ENCODE results near the gene TPM1.
"Not testable (repeated sequence)": the region's sequence is repeated elsewhere in the genome, so short reads cannot be mapped to it uniquely, and the experiment has no call there.

Gene TPM1

DNA sequence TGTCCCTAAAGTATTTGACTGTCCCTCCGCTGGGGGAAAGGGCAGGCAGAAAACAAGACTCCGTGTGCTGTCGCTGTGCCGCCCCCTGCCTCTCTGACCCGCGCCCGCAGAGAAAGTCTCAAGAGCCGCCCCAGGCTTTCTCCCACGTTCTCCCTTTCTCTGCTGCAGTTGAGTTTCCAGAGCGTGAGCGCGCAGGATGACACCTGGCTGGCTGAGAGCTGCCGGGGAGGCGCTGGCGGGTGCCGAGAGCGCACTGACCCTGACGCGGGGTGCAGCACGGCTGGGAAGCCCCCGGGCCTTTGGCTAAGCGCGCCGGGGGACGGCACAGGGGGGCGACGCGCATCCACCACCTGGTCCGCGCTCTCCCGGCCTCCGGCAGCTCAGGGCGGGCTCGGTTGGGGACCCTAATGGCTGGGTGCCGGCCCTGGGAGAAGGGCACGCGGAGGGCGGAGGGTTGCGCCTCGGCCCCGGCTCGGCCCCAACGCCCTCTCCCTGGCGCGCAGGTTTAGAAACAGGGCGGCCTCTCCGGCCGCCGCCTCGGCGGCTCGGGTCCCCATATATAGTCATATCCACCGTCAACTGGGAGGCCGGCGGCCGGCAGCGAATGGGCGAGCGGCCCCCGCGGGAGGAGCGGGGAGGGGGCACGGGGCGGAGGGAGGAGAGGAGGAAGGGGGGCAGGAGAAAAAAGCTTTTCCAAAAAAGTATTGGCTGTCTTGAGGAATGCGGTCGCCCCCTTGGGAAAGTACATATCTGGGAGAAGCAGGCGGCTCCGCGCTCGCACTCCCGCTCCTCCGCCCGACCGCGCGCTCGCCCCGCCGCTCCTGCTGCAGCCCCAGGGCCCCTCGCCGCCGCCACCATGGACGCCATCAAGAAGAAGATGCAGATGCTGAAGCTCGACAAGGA, at the start of gene TPM1:
TSS of gene TPM1 (plus strand) at position 774 of the 903 bp plus-strand sequence. CDS start at position 857, 83 bp downstream.
- DNase-seq = peak; percentile 47

DNA sequence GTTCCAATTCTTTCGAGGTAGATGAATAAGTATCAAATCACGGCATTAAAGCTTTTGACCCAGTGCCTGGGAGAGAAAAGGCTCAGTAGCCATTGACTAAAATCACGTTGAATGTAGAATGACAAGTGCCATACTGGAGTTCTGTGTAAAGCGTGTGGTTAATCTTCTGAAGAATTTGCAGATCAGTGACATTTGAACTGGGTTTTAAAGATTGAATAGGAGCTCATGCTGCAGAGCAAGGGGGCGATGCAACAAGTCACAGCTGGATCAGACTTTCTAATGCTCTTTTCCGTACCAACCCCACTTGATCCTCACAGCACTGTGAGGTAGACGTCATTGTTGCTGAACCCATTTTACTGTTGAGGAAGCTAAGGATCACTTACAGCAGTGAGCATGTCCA, 49.5 kb upstream of the TPM1 start:
- no peak for DNase-seq

DNA sequence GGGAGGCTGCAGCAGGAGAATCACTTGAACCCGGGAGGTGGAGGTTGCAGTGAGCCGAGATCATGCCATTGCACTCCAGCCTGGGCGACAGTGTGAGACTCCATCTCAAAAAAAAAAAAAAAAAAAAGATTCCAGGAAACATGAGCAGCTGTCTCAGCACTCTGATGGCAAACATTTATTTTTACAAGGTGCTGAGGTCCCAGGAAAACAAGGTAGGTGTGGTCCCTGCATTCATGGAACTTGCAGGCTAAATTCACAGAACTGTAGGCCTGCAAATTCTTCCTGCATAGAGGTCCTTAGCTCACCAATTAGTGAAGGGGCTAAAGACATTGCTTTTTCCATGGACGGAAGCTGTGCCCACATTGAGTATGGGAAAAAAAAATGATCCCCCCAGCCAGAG, 48.9 kb upstream of the TPM1 start:
- DNase-seq = not testable (repeated sequence)

- DNase-seq = no peak
Observed at GRCh38 chr15:62994439-62994838, 48.1 kb upstream of the TPM1 start.

GRCh38 chr15:62994975-62995681, 47.4 kb upstream of the TPM1 start:
- DNase-seq = no peak

DNA sequence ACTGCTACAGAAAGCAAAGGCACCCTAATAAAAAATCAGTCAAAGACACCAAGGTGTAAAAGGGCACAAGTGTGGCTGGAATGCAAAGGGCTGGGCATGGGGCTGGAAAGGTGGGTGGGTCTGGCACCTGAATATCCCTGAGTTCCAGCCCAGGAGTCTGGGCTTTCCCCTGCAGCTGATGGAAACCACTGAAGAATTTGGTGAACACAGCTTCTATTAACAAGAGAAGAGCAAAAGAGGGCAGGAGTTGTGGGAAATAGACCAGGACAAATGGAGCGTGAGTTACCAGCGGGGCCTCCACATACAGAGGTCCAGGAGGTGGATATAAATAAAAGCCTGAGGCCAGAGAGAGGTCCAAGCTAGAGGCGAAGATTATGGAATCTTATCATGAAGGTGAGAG, 45.1 kb upstream of the TPM1 start:
- no peak for DNase-seq

DNA sequence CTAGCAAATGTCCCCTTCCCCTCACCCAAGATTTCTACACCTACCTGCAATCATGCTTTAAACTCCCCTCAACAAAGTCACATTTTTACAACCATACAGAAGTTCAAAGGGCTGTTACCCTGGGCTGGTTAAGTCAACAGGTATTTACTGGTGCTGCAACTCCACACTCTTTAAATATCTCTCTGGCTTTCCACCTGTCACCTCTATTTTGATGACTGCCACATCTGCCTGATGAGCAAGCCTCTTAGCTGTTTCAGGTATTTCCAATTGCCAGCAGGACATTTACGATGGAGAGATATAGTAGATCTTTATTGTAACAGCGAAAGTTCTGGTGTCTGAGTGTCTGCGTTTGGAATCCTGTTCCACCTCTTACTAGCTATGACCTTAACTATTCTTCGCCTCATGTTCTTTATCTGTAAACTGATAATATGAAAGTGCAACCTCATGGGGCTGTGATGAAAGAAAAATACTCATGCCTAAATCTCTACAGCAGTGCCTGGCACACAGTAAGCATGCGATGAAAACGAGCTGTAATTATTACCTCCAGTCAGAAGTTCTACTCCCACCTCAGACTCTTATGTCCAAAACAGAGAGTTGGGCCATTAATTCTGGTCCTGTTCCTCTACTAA, 44.2 kb upstream of the TPM1 start:
- no peak for DNase-seq

- DNase-seq = no peak
Observed at GRCh38 chr15:62999178-62999577, 43.4 kb upstream of the TPM1 start.

DNA sequence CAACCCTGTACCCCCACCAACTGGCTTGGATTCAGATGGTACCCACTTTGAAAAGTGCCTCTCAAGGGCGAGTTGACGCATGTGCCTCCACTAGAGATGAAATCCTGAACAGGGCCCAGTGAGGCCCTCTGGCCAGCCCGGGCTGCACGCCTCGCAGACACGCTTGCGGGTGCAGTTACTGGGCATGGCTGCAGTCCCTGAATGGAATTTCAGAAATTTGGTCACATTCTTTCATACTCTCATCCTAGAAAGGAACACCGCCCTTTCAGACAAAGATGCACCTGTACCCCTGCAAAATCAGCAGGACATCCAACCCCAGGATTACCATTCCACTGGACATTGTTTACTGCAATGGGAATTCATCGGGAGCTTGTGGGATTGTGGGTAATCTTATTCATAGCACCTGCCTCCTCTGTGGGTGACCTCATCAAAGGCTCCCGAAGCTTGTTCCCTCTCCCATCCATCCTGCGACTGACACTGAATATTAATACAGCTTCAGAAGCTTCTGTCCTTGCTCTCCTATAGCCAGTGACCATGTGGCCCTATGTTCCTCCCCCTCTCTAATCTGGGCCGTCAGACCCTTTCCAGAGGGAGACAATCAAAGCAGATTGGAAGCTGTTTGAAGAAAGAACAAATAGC, 42.5 kb upstream of the TPM1 start:
- DNase-seq = no peak

DNA sequence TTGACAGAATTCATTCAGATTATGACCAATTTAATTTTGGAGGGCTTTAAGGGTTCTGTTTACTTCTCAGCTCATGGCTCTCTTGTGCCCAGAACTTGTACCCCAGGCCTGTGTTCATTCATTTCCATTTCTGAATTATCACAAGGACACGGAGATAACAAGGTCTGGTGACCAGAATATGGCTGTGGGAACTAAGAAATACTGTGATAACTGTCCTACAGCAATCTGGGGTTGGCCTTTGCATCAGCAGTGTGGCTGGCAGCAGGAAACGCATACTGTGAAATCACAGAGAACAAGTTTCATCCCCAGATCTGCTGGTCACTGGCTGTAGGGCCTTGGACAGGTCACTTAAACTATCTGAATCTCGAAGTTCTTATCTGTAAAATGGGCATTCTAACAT, 41.8 kb upstream of the TPM1 start:
- DNase-seq = no peak

- no peak for DNase-seq
Observed at GRCh38 chr15:63004211-63004610, 38.3 kb upstream of the TPM1 start.

DNA sequence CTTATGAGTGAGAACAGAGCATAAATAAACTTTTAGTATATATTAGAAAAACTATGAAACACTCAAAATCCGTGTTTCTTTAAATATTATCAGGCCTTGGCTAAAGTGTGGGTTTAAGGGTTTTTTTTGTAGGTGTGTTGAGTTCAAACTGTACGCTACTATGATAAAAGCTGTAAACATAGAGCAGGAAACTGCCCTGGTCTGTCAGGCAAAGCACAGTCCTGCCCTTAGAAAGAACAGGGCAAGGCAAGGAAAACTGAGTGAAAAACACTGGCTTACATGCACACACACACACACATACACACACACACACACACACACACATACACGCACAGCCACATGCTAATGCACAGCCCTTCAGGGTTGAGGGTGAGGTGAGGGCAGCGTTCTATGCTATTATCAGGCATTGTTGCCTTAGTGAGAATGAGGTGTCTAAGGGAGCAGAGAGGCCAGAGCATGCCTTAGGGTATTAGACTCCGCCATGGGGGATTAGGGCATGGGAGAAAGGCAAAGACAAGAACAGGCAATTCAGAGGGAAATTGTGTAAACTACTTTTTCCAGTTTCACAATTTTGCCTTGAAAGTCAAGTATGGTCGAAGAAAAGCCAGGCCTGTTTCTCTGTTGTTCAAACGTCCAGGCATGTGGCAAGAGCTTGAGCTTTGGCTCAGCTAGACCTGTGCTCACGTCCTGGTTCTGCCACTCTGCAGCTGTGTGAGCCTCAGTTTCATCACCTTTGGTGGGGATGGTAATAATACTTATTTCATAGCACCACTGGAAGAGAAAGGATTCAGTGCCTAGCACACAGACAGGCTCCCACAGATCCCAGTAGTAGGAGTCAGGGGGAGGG, 36.3 kb upstream of the TPM1 start:
- no peak for DNase-seq

- DNase-seq = no peak
Observed at GRCh38 chr15:63008333-63009049, 34.1 kb upstream of the TPM1 start.

GRCh38 chr15:63010386-63010785, 32.2 kb upstream of the TPM1 start:
- DNase-seq = no peak

DNA sequence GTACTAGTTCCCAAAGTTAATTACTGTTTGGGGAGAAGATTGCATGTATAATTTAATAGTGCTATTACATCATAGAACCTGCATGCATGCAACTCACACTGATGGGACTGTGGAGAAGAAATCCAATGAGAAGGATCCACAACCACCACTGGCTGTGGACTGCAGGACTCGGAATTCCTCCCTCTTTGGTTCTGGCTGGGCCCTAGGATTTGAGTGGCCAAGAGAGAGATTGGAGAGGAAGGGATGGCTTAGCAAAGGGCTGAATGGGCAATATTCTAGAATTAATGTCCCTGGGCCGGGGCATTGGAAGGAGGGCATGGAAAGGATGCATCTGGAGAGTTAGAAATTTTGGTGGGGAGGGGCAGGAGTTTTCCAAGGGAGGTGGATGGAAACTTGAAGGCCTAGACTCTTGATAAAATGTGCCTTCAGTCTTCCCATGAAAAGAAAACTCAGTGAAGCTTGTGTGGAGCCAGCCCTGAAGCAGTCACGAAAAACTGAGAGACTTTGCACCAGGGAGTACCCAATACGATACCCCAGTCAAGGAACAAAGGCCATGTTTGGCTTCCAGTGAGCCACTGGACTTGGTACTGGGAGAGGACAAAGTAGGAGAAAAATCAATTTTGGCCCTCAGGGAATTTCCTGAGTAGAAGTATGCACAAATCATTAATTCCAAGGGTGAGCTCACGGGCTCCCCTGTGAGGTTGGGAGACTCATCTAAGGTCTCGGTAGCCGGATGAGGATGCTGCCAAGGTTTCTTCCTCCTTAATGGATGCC, 31.4 kb upstream of the TPM1 start:
- no peak for DNase-seq

GRCh38 chr15:63012444-63012843, 30.1 kb upstream of the TPM1 start:
- DNase-seq = no peak

DNA sequence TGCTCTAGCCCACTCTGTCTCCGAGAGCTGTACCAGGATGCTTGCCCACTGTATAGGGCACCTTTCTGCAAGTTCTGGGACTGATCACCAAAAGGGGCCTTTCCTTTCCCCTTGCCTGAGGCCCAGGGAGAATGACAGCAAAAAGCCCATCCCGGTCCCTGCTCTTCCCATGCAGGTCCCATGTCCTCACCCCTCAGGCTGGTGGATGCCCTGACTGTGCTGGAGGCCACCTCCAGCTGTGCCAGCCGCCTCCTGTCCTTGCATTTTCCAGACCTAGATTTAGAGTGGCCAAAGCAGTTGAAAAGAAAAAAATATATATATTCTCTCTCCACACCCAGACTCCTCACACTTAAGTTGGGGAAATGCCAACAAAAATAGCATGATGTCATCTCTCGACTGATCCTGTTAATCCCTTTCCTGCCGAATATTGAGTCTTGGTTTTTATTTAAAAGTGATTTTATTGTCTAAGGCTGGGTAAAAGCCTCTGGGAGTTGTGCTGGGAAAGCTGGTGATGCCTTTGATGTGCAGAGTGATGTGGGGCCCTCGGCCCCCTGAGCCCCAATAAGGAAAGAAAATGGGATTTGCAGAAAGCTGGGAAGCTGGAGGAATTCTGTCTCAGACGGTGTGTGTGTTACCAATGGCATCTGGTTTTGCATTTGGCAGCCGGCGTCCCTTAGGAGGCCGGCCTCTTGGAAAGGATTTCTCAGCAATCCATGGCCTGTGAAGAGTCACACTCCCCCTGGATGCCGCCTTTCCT, 29.3 kb upstream of the TPM1 start:
- no peak for DNase-seq

- DNase-seq = no peak
Observed at GRCh38 chr15:63014578-63014977, 28.0 kb upstream of the TPM1 start.

- DNase-seq = no peak
Observed at GRCh38 chr15:63015618-63016017, 26.9 kb upstream of the TPM1 start.

DNA sequence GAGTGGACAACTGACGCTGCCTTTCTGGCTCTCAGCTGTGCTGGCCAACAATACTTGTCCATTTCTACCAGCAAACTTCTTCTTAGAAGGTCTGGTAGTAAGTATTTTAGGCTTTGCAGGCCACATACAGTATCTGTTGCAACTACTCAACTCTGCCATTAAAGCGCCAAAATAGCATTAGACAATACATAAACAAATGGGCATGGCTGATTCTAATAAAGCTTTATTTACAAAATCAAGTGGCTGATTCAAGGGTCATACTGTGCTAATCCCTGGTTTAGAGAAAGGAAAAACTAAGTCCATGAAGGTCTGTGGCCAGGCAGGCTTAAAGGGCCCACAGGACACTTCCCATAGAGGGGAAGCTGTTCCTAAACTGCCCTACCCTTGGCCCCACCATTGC, 26.3 kb upstream of the TPM1 start:
- DNase-seq = no peak
